PC-3 (cell line): ENCODE results near the gene MARK4. TPM values are rescaled to one million over a fixed set of nuclear protein-coding genes. Genes with fewer than 3 reads are reported as not detected.

ENCODE experiments used
- ATAC-seq: fragments of 200-7000 bp; cut with Tn5 transposase; 2 replicates; pipeline ENCODE4 v1.9.1; 2020; ENCODE audit warnings: mild to moderate bottlenecking, moderate library complexity
- BruUV-seq: library from RNA; stranded (reverse); fragments of 400-500 nt; replicated peaks from 2 replicates; lab custom pipeline; 2021; lab: Mats Ljungman, UMichigan
- CTCF ChIA-PET: fragments of 300-600 bp; sonication (Branson Sonifier 250); formaldehyde crosslinking; loops from one replicate; lab custom pipeline; 2022; ENCODE audit warnings: antibody characterized with exemption; lab: Charles Lee
- POLR2A ChIA-PET: fragments of 300-600 bp; sonication (Branson Sonifier 250); formaldehyde crosslinking; loops from one replicate; lab custom pipeline; 2022; ENCODE audit warnings: antibody characterized with exemption; ENCODE audit not compliant: unreplicated experiment; lab: Charles Lee
- DNase-seq: peaks from one replicate; pipeline ENCODE4 v3.0.0-alpha.2; 2015
- H2AFZ ChIP-seq: fragments of 300-600 bp; sonication (generic); 2 replicates; pipeline ENCODE4 v1.6.0; 2016; ENCODE audit warnings: antibody characterized with exemption, low read length
- H3F3A ChIP-seq: fragments of 300-600 bp; sonication (generic); one replicate; pipeline ENCODE4 v1.6.0; 2017; ENCODE audit warnings: antibody characterized with exemption, low read length, control low read depth, mild to moderate bottlenecking; ENCODE audit not compliant: unreplicated experiment
- H3K27ac ChIP-seq: fragments of 300-600 bp; sonication (generic); 2 replicates; pipeline ENCODE4 v1.5.1; 2016; ENCODE audit warnings: mild to moderate bottlenecking, low read length
- H3K27me3 ChIP-seq: fragments of 300-600 bp; sonication (generic); 2 replicates; pipeline ENCODE4 v1.6.1; 2016; ENCODE audit warnings: low read length, mixed read lengths
- H3K36me3 ChIP-seq: fragments of 300-600 bp; sonication (generic); 2 replicates; pipeline ENCODE4 v1.6.1; 2016; ENCODE audit warnings: low read depth, mixed run types, low read length, mixed read lengths
- H3K4me1 ChIP-seq: fragments of 300-600 bp; sonication (generic); 2 replicates; pipeline ENCODE4 v1.5.1; 2016; ENCODE audit warnings: low read length; ENCODE audit not compliant: insufficient read depth
- H3K4me2 ChIP-seq: fragments of 300-600 bp; sonication (generic); 2 replicates; pipeline ENCODE4 v1.6.0; 2016; ENCODE audit warnings: low read length
- H3K4me3 ChIP-seq: fragments of 300-600 bp; sonication (generic); 2 replicates; pipeline ENCODE4 v1.5.1; 2016; ENCODE audit warnings: mild to moderate bottlenecking, low read length, mixed read lengths
- H3K79me2 ChIP-seq: fragments of 300-600 bp; sonication (generic); 2 replicates; pipeline ENCODE4 v1.6.1; 2017; ENCODE audit warnings: low read length, mixed read lengths
- H3K9ac ChIP-seq: fragments of 300-600 bp; sonication (generic); 2 replicates; pipeline ENCODE4 v1.6.0; 2016; ENCODE audit warnings: mild to moderate bottlenecking, low read length
- H3K9me2 ChIP-seq: fragments of 300-600 bp; sonication (generic); replicated peaks from 2 replicates; pipeline ENCODE4 v1.6.1; 2016; ENCODE audit warnings: mixed run types, low read length, mixed read lengths
- H3K9me3 ChIP-seq: fragments of 300-600 bp; sonication (generic); 2 replicates; pipeline ENCODE4 v1.6.1; 2016; ENCODE audit warnings: low read length, mixed read lengths
- H4K20me1 ChIP-seq: fragments of 300-600 bp; sonication (generic); 2 replicates; pipeline ENCODE4 v1.6.1; 2016; ENCODE audit warnings: low read length, mixed read lengths
- EZH2 ChIP-seq: fragments of 300-600 bp; sonication (generic); IDR thresholded peaks from one replicate; pipeline ENCODE4 v1.6.1; 2017; ENCODE audit warnings: antibody characterized with exemption, mild to moderate bottlenecking, low read length; ENCODE audit not compliant: unreplicated experiment
- EZH2phosphoT487 ChIP-seq: fragments of 300-600 bp; sonication (generic); IDR thresholded peaks from 2 replicates; pipeline ENCODE4 v1.6.1; 2018; ENCODE audit warnings: mild to moderate bottlenecking, antibody characterized with exemption, low read length, borderline replicate concordance
- intact Hi-C: fragments of 100-400 bp; cut with micrococcal nuclease; formaldehyde crosslinking; loops from 2 replicates; pipeline ENCODE4 v1.9.0; 2023
- total RNA-seq: library from RNA; depleted of rRNA; stranded (reverse); fragments of >200 nt; gene quantifications from 2 replicates; pipeline ENCODE4 v1.2.3, GENCODE V29; 2014
- TF ChIP-seq, protein P1 (sequence below): fragments of 300-600 bp; sonication (generic); conservative IDR thresholded peaks from 2 replicates; pipeline ENCODE4 v1.5.1; 2017; ENCODE audit warnings: antibody characterized with exemption, low read depth, mild to moderate bottlenecking, low read length

The MARK4 gene
- total RNA-seq, 1 experiment from 2014 or later: 12.1 TPM

GRCh38 chr19:45279587-45280192, 28.6 kb downstream of the MARK4 start:
- H3K27ac ChIP-seq: no peak overlapping the region
- H3F3A ChIP-seq: no peaks in the 10 kb centered on the region
- H3K9ac ChIP-seq: no peak overlapping the region
- no peaks in the 10 kb centered on the region for H3K9me2 ChIP-seq
- no peaks in the 10 kb centered on the region for H4K20me1 ChIP-seq
- H3K79me2 ChIP-seq: no peaks in the 10 kb centered on the region
- H2AFZ ChIP-seq: no peak overlapping the region
- H3K4me1 ChIP-seq: no peaks in the 10 kb centered on the region
- H3K36me3 ChIP-seq: 0 out of 2 replicates have a peak, but pooled peaks cover 3% of the 10 kb centered on the region
- intact Hi-C loops: no loop called here
- no peak overlapping the region for H3K4me3 ChIP-seq
- DNase-seq: no peak
- CTCF ChIA-PET: no interaction called here
- POLR2A ChIA-PET: no interaction called here
- H3K4me2 ChIP-seq: no peak overlapping the region
- no peak for TF ChIP-seq EZH2
- TF ChIP-seq EZH2phosphoT487: no peak
- TF ChIP-seq, protein P1, sequence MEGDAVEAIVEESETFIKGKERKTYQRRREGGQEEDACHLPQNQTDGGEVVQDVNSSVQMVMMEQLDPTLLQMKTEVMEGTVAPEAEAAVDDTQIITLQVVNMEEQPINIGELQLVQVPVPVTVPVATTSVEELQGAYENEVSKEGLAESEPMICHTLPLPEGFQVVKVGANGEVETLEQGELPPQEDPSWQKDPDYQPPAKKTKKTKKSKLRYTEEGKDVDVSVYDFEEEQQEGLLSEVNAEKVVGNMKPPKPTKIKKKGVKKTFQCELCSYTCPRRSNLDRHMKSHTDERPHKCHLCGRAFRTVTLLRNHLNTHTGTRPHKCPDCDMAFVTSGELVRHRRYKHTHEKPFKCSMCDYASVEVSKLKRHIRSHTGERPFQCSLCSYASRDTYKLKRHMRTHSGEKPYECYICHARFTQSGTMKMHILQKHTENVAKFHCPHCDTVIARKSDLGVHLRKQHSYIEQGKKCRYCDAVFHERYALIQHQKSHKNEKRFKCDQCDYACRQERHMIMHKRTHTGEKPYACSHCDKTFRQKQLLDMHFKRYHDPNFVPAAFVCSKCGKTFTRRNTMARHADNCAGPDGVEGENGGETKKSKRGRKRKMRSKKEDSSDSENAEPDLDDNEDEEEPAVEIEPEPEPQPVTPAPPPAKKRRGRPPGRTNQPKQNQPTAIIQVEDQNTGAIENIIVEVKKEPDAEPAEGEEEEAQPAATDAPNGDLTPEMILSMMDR: no peak
- no peaks in the 10 kb centered on the region for H3K9me3 ChIP-seq
- ATAC-seq: no peak
- H3K27me3 ChIP-seq: no peaks in the 10 kb centered on the region
- BruUV-seq: no TSS peak

DNA sequence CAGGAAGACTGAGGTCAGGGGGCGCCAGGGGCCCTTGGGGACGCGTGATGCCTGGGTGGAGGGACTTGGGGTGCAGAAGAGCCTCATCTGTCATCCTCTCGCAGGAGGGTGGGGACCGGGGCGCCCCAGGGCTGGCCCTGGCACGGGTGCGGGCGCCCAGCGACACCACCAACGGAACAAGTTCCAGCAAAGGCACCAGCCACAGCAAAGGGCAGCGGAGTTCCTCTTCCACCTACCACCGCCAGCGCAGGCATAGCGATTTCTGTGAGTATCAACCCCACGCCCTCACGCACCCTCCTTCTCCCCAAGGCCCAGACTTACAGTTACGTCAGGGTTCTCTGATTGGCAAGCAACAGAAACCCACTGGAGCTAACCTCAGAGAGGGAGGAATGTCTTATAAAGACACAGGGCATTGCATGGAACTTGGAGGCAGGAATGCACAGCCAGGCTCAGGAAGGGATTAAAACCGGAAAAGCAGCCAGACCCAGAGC, 29.4 kb downstream of the MARK4 start:
- BruUV-seq: no TSS peak
- 0 out of 2 replicates have a peak, but pooled peaks cover 3% of the 10 kb centered on the region for H3K36me3 ChIP-seq
- H3K4me3 ChIP-seq: no peak overlapping the region
- POLR2A ChIA-PET: no interaction called here
- H3K4me2 ChIP-seq: no peak overlapping the region
- intact Hi-C loops: no loop called here
- no peak overlapping the region for H2AFZ ChIP-seq
- no peaks in the 10 kb centered on the region for H3K4me1 ChIP-seq
- H3K9ac ChIP-seq: no peak overlapping the region
- TF ChIP-seq EZH2phosphoT487: no peak
- TF ChIP-seq, protein P1: no peak
- TF ChIP-seq EZH2: no peak
- no peak for ATAC-seq
- no peak overlapping the region for H3K27ac ChIP-seq
- no peaks in the 10 kb centered on the region for H3F3A ChIP-seq
- H3K79me2 ChIP-seq: no peaks in the 10 kb centered on the region
- CTCF ChIA-PET: no interaction called here
- H4K20me1 ChIP-seq: no peaks in the 10 kb centered on the region
- H3K9me2 ChIP-seq: no peaks in the 10 kb centered on the region
- H3K9me3 ChIP-seq: no peaks in the 10 kb centered on the region
- DNase-seq: no peak
- H3K27me3 ChIP-seq: no peaks in the 10 kb centered on the region

DNA sequence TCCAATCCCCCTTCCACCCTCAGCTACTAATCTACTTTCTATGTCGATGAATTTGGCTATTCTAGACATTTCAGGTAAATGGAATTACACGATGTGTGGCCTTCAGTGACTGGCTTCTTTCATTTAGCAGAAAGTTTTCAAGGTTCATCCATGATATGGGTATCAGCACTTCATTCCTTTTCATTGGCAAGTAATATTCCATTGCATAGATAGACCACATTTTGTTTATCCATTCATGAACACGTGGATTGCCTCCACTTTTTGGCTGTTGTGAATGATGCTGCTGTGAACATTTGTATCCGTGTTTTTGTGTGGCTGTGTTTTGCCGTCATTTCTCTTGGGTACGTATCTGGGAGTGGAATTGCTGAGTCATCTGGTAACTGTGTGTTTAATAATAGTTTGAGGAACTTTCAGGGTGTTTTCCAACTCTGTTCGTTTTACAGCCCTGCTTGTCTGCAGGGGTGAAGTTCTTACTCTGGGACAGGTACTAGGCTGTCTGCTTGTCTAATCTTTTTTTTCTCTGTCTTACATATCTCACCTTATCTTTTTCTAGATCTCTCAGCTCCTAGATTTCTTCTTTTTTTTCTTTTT, 32.5 kb downstream of the MARK4 start:
- DNase-seq: no peak
- Histone ChIP-seq H3K4me2 (no peak overlapping the region), H4K20me1 (no peaks in the 10 kb centered on the region), H2AFZ (no peak overlapping the region), H3K4me3 (no peak overlapping the region), H3K27ac (no peak overlapping the region), H3K27me3 (no peaks in the 10 kb centered on the region), H3K79me2 (no peaks in the 10 kb centered on the region), H3K36me3 (0 out of 2 replicates have a peak, but pooled peaks cover 3% of the 10 kb centered on the region), H3K4me1 (no peaks in the 10 kb centered on the region), H3K9ac (no peak overlapping the region), H3K9me3 (no peaks in the 10 kb centered on the region), H3F3A (no peaks in the 10 kb centered on the region), H3K9me2 (no peaks in the 10 kb centered on the region)
- BruUV-seq: no TSS peak
- no peak for TF ChIP-seq EZH2phosphoT487
- TF ChIP-seq EZH2: no peak
- TF ChIP-seq, protein P1: no peak
- ChIA-PET CTCF (no interaction called here), POLR2A (no interaction called here)
- intact Hi-C loops: no loop called here
- ATAC-seq: no peak
